ENCODE data around the gene FNDC10.
"Not testable (repeated sequence)": the region's sequence is repeated elsewhere in the genome, so short reads cannot be mapped to it uniquely, and the experiment has no call there.

FNDC10 gene

GRCh38 chr1:1599030-1599934 lies 653 bp downstream of the FNDC10 start:
- no peak for FAIRE-seq
- no peak for DNase-seq (ENCODE audit: low spot score)

DNA sequence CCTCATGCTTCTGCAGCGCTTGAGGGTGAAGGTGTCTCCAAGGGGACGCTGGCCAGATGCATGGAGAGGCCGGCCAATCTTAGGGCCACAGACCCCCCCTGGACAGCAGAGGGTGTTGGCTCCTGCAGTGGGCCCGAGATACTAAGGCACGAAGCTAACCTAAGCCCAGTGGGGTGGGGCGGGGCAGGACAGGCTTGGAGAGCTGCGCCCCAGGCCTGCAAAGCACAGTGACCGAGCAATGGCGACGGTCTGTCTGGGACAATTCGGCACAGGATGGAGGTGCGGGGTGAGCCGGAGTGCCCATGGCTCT lies 1.3 kb downstream of the FNDC10 start:
- DNase-seq (ENCODE audit: low spot score) (no peak), FAIRE-seq (no peak)

DNA sequence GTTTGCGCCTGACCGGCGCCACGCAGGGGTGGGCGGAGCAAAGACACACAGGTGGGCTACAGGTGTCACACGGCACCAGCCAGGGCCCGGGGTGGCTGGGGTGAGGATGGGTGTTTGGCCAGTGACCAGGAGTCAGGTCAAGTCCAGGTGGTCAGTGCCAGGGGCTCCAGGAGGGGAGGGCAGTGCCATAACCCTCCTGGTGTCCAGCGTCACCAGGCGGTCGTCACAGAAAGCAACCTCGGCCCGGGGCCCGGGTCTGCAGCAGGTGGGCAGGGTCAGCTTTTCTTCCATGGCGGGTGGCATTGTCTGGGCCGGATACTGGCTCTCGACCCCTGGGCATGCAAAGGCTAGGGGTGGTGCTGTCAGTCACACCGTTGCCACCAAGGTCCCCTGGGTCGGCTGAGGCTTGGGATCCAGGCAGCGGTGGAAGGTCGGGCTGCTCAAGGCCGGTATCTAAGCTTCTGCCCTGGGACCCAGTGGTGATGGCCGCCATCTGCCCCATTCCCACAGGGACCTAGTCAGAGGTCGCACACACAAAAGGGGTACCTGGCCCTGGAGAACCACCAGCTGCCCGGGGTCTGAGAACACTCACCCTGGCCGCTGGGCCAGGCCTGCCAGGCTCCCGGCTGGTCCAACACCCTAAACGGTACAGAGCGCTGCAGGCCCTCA lies 1.8 kb downstream of the FNDC10 start:
- no peak for DNase-seq (ENCODE audit: low spot score)
- FAIRE-seq, result no peak

GRCh38 chr1:1597275-1597930 lies 2.5 kb downstream of the FNDC10 start:
- FAIRE-seq, result no peak

DNA sequence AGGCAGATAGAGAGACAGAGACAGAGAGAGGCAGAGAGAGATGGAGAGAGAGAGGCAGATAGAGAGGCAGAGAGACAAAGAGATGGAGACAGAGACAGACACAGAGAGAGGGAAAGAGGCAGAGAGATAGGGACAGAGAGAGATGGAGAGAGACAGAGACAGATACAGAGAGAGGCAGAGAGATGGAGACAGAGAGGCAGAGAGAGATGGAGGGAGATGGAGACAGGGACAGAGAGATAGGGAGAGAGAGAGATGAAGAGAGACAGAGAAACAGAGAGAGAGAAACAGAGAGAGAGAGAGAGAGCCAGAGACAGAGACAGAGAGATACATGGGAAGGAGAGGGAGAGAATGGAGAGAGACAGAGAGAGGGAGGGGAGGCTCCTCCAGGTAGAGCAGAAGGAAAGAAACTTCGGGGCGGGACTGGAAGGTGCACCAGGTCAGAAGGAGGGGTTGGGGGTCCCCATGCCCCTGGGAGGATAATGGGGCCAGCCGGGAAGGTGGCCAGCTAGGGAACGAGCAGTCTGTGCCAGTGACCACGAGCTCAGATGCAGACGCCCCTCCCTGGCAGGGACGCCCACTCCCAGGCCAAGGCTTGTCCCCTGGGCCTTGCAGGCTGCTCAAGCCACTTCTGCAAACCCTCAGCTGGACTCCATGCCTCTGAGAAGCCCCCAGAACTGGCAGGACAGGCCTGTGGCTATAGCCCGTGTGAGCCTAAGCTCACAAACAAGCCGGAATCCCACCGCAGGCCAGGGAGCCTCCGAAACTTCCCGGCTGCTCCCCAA lies 3.3 kb downstream of the FNDC10 start:
- FAIRE-seq, result no peak

More at GRCh38 chr1:1597275-1597930, 2.5 kb downstream of the FNDC10 start:
- peak; percentile 62 for DNase-seq (ENCODE audit: low spot score)

GRCh38 chr1:1595341-1595740 lies 4.6 kb downstream of the FNDC10 start:
- not testable (repeated sequence) for DNase-seq (ENCODE audit: low spot score); FAIRE-seq

More for the DNA sequence above, 3.3 kb downstream of the FNDC10 start:
- DNase-seq (ENCODE audit: low spot score), result no peak

DNA sequence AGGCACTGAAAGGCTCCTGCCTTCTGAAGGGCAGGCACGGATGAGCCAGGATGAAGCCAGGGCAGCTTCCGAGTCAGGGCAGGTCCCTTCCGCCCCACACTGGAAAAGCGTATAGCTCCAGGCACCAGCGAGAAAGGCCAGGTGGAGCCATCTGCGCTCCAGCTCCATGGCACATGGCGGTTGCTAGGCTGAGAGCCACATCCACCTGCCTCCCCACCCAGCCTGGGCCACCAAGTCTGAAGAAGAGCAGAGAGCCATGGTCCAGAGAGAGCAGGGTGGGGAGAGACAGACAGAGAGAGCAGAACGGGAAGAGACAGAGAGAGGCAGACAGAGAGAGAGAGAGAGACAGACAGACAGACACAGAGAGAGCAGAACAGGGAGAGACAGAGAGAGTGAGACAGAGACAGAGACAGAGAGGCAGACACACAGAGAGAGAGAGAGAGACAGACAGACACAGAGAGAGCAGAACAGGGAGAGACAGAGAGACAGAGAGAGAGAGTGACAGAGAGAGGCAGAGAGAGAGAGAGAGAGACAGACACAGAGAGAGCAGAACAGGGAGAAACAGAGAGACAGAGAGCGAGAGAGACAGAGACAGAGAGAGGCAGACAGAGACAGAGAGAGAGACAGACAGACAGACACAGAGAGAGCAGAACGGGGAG lies 5.2 kb downstream of the FNDC10 start:
- no peak for DNase-seq (ENCODE audit: low spot score)
- FAIRE-seq, result no peak

DNA sequence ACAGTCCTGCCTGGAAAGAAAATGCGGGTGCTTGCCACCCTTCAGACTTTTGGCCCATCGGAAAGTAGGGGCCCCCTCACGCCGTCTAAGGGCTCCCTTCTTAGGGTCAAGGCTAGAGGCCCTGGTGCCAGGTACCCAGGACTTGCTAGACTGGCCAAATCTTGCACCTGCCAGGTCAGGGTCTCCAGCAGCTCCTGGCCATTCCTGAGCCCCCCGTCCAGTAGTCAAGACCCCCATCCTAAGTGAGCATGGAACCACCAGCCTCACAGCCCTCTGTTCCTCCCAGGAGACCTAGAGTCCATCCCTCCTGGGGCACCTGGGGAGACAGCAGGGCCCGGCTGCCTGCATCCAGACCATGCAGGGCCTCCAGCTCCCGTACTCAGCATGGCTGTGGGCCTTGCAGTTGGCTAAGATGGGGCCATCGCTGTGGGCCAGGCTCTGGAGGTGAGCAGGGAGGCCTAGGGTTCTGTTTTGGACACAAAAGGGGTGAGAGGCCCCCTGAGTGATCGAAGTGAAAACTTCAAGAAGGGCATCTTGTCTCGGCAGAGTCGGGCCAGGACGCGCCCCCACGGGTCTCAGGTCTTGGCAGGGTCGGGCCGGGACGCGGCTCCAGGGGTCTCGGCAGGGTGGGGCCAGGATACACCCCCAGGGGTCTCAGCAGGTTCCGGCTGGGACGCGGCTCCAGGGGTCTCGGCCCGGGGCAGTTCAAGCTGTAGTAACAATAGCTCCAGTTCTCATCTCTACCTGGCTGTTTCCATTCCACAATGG lies 5.9 kb downstream of the FNDC10 start:
- FAIRE-seq, result no peak

GRCh38 chr1:1591452-1591851 lies 8.5 kb downstream of the FNDC10 start:
- DNase-seq (ENCODE audit: low spot score), result no peak
- FAIRE-seq, result no peak

More for the DNA sequence above, 5.9 kb downstream of the FNDC10 start:
- DNase-seq (ENCODE audit: low spot score), result no peak

GRCh38 chr1:1583347-1584010 lies 16.5 kb downstream of the FNDC10 start:
- FAIRE-seq, result no peak

GRCh38 chr1:1582585-1583346 lies 17.2 kb downstream of the FNDC10 start:
- FAIRE-seq, result no peak
- no peak for DNase-seq (ENCODE audit: low spot score)

More at GRCh38 chr1:1583347-1584010, 16.5 kb downstream of the FNDC10 start:
- DNase-seq (ENCODE audit: low spot score), result no peak

DNA sequence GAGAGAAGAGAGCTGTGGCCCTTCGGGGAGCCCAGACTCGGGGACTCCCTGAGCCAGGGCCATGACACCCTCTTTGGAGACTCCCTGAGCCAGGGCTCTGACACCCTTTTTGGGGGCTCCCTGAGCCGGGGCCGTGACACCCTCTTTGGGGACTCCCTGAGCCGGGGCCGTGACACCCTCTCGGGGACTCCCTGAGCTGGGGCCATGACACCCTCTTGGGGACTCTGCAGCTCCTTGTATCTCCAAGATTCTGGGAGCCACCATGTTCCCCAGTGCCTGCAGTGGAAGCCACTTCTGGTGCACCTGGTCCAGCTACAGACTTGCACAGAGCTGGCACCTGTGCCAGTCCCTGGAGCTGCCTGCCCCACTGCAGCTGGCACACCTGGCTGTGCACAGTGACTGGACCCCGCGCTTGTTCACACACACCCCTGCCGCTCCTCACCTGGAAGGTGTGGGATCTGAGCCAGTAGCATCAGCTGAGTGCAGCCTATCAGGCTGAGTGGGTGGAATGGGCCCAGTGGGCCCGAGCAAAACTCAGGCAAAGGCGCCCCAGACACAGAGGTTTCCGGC lies 21.5 kb downstream of the FNDC10 start:
- FAIRE-seq (no peak), DNase-seq (ENCODE audit: low spot score) (no peak)

- FAIRE-seq (no peak), DNase-seq (ENCODE audit: low spot score) (no peak)
Observed at GRCh38 chr1:1577367-1578011, 22.4 kb downstream of the FNDC10 start.

- DNase-seq (ENCODE audit: low spot score) (peak; percentile 93), FAIRE-seq (peak; percentile 66)
Observed at GRCh38 chr1:1574721-1575537, 25.0 kb downstream of the FNDC10 start, which contains the start of gene SSU72. SSU72 (minus strand) TSS chr1:1574863; CDS start chr1:1574557, 306 bp downstream.

- DNase-seq (ENCODE audit: low spot score) (peak; percentile 81), FAIRE-seq (no peak)
Observed at GRCh38 chr1:1573843-1574720, 25.9 kb downstream of the FNDC10 start.

- DNase-seq (ENCODE audit: low spot score) (no peak), FAIRE-seq (no peak)
Observed at GRCh38 chr1:1569341-1569740, 30.6 kb downstream of the FNDC10 start.
